OCI-LY1 (cell line): Measurements from ENCODE around the gene WBP2NL.

Experiments
- CTCF ChIP-seq: fragments of 200-600 bp; sonication (generic), shearing (Covaris generic); IDR thresholded peaks from 2 replicates; pipeline ENCODE4 v1.5.1; 2017; ENCODE audit warnings: mild to moderate bottlenecking, antibody characterized with exemption, low read length, moderate library complexity, mixed read lengths
- EZH2 ChIP-seq: fragments of 200-600 bp; sonication (generic), shearing (Covaris generic); IDR thresholded peaks from 2 replicates; pipeline ENCODE4 v1.8.0; 2017; ENCODE audit warnings: borderline replicate concordance, mixed run types, mild to moderate bottlenecking, antibody characterized with exemption, low read length, moderate library complexity, mixed read lengths

- TF ChIP-seq CTCF (no peak), EZH2 (no peak)
Measured at GRCh38 chr22:41998361-41999261, at the start of gene WBP2NL.
